Measurements from ENCODE around the gene CEP131. TPM values are rescaled to one million over a fixed set of nuclear protein-coding genes. Genes with fewer than 3 reads are reported as not detected.
A peak's percentile ranks its signal among the peaks of the same experiment; 100 is the strongest.

Gene CEP131
- total RNA-seq, 1 donor from 2014 or later = 4.6 TPM

GRCh38 chr17:81223762-81224130 lies 981 bp upstream of the CEP131 start:
- DNase-seq (ENCODE audit: low spot score) = peak; percentile 10

- DNase-seq (ENCODE audit: low spot score) = no peak
Measured at GRCh38 chr17:81222620-81222905, 202 bp downstream of the CEP131 start.

GRCh38 chr17:81221842-81222619 lies 734 bp downstream of the CEP131 start:
- DNase-seq (ENCODE audit: low spot score) = no peak

- no peak for DNase-seq (ENCODE audit: low spot score)
Measured at GRCh38 chr17:81221371-81221841, 1.4 kb downstream of the CEP131 start.

GRCh38 chr17:81219476-81220180 lies 3.1 kb downstream of the CEP131 start:
- DNase-seq (ENCODE audit: low spot score) = no peak

GRCh38 chr17:81218991-81219390 lies 3.8 kb downstream of the CEP131 start:
- DNase-seq (ENCODE audit: low spot score) = no peak

GRCh38 chr17:81218459-81218858 lies 4.3 kb downstream of the CEP131 start:
- no peak for DNase-seq (ENCODE audit: low spot score)

GRCh38 chr17:81217491-81217890 lies 5.3 kb downstream of the CEP131 start:
- DNase-seq (ENCODE audit: low spot score) = no peak

GRCh38 chr17:81213978-81214377 lies 8.8 kb downstream of the CEP131 start:
- no peak for DNase-seq (ENCODE audit: low spot score)

- no peak for DNase-seq (ENCODE audit: low spot score)
Measured at GRCh38 chr17:81212365-81212764, 10.4 kb downstream of the CEP131 start.

GRCh38 chr17:81210868-81211267 lies 11.9 kb downstream of the CEP131 start:
- peak; percentile 41 for DNase-seq (ENCODE audit: low spot score)

GRCh38 chr17:81210466-81210865 lies 12.3 kb downstream of the CEP131 start:
- no peak for DNase-seq (ENCODE audit: low spot score)

- no peak for DNase-seq (ENCODE audit: low spot score)
Measured at GRCh38 chr17:81209141-81209540, 13.6 kb downstream of the CEP131 start.

GRCh38 chr17:81208651-81209050 lies 14.1 kb downstream of the CEP131 start:
- DNase-seq (ENCODE audit: low spot score) = no peak

GRCh38 chr17:81207610-81208581 lies 14.9 kb downstream of the CEP131 start:
- no peak for DNase-seq (ENCODE audit: low spot score)

GRCh38 chr17:81206657-81207056 lies 16.1 kb downstream of the CEP131 start:
- no peak for DNase-seq (ENCODE audit: low spot score)

- no peak for DNase-seq (ENCODE audit: low spot score)
Measured at GRCh38 chr17:81206166-81206565, 16.6 kb downstream of the CEP131 start.

- no peak for DNase-seq (ENCODE audit: low spot score)
Measured at GRCh38 chr17:81204578-81204977, 18.2 kb downstream of the CEP131 start.

GRCh38 chr17:81203136-81203535 lies 19.6 kb downstream of the CEP131 start:
- no peak for DNase-seq (ENCODE audit: low spot score)

- no peak for DNase-seq (ENCODE audit: low spot score)
Measured at GRCh38 chr17:81202318-81202717, 20.4 kb downstream of the CEP131 start.

- DNase-seq (ENCODE audit: low spot score) = peak; percentile 72
Measured at GRCh38 chr17:81200695-81201580, 21.8 kb downstream of the CEP131 start.
